ENCODE results near the gene RTCA.
"Not testable (repeated sequence)": the region's sequence is repeated elsewhere in the genome, so short reads cannot be mapped to it uniquely, and the experiment has no call there.

RTCA gene

GRCh38 chr1:100230765-100231164, 35.3 kb upstream of the RTCA start:
- Histone ChIP-seq H3F3A (ENCODE audit: insufficient read depth, low read length) (no peaks in the 10 kb centered on the region), H3K9me3 (ENCODE audit: low read length) (no peaks in the 10 kb centered on the region), H3K4me1 (ENCODE audit: insufficient read depth, low read length, severe bottlenecking) (no peaks in the 10 kb centered on the region), H3K9me2 (ENCODE audit: low read depth, low read length) (no peaks in the 10 kb centered on the region), H2AFZ (ENCODE audit: low read length) (no peak overlapping the region), H3K9ac (ENCODE audit: low read length) (no peak overlapping the region), H3K79me2 (ENCODE audit: insufficient read depth, low read length) (no peaks in the 10 kb centered on the region), H4K20me1 (ENCODE audit: insufficient read depth, low read length) (no peaks in the 10 kb centered on the region), H3K36me3 (ENCODE audit: insufficient read depth, low read length) (peaks cover 68% of the 10 kb centered on the region), H3K4me2 (ENCODE audit: low read length) (no peak overlapping the region), H3K27me3 (ENCODE audit: insufficient read depth, low read length) (no peaks in the 10 kb centered on the region), H3K4me3 (ENCODE audit: low read depth, low read length, poor library complexity, severe bottlenecking) (no peak overlapping the region), H3K27ac (ENCODE audit: low read depth, low read length, poor library complexity, severe bottlenecking) (no peak overlapping the region)
- no peak for TF ChIP-seq CTCF (IDR thresholded peaks at IDR 0.05; ENCODE audit: low read length)
- no peak for TF ChIP-seq EZH2 (IDR thresholded peaks at IDR 0.05; ENCODE audit: borderline replicate concordance, low read length)

- no peak for TF ChIP-seq EZH2 (IDR thresholded peaks at IDR 0.05; ENCODE audit: borderline replicate concordance, low read length)
- no peak for TF ChIP-seq CTCF (IDR thresholded peaks at IDR 0.05; ENCODE audit: low read length)
- Histone ChIP-seq H3K4me3 (ENCODE audit: low read depth, low read length, poor library complexity, severe bottlenecking) (no peak overlapping the region), H3F3A (ENCODE audit: insufficient read depth, low read length) (no peaks in the 10 kb centered on the region), H3K4me1 (ENCODE audit: insufficient read depth, low read length, severe bottlenecking) (no peaks in the 10 kb centered on the region), H3K27me3 (ENCODE audit: insufficient read depth, low read length) (no peaks in the 10 kb centered on the region), H3K79me2 (ENCODE audit: insufficient read depth, low read length) (no peaks in the 10 kb centered on the region), H2AFZ (ENCODE audit: low read length) (no peak overlapping the region), H4K20me1 (ENCODE audit: insufficient read depth, low read length) (no peaks in the 10 kb centered on the region), H3K9ac (ENCODE audit: low read length) (no peak overlapping the region), H3K27ac (ENCODE audit: low read depth, low read length, poor library complexity, severe bottlenecking) (no peak overlapping the region), H3K36me3 (ENCODE audit: insufficient read depth, low read length) (peaks cover 72% of the 10 kb centered on the region), H3K9me2 (ENCODE audit: low read depth, low read length) (no peaks in the 10 kb centered on the region), H3K9me3 (ENCODE audit: low read length) (no peaks in the 10 kb centered on the region), H3K4me2 (ENCODE audit: low read length) (no peak overlapping the region)
Measured at GRCh38 chr1:100231721-100232120, 34.3 kb upstream of the RTCA start.

GRCh38 chr1:100232156-100232555, 33.9 kb upstream of the RTCA start:
- peaks cover 76% of the 10 kb centered on the region for H3K36me3 ChIP-seq (ENCODE audit: insufficient read depth, low read length)
- no peaks in the 10 kb centered on the region for H4K20me1 ChIP-seq (ENCODE audit: insufficient read depth, low read length)
- H3K27ac ChIP-seq (ENCODE audit: low read depth, low read length, poor library complexity, severe bottlenecking): no peak overlapping the region
- H3F3A ChIP-seq (ENCODE audit: insufficient read depth, low read length): no peaks in the 10 kb centered on the region
- no peaks in the 10 kb centered on the region for H3K9me3 ChIP-seq (ENCODE audit: low read length)
- H3K4me1 ChIP-seq (ENCODE audit: insufficient read depth, low read length, severe bottlenecking): no peaks in the 10 kb centered on the region
- H3K79me2 ChIP-seq (ENCODE audit: insufficient read depth, low read length): no peaks in the 10 kb centered on the region
- no peaks in the 10 kb centered on the region for H3K27me3 ChIP-seq (ENCODE audit: insufficient read depth, low read length)
- no peak overlapping the region for H3K4me3 ChIP-seq (ENCODE audit: low read depth, low read length, poor library complexity, severe bottlenecking)
- H3K4me2 ChIP-seq (ENCODE audit: low read length): no peak overlapping the region
- no peaks in the 10 kb centered on the region for H3K9me2 ChIP-seq (ENCODE audit: low read depth, low read length)
- no peak overlapping the region for H3K9ac ChIP-seq (ENCODE audit: low read length)
- TF ChIP-seq EZH2 (IDR thresholded peaks at IDR 0.05; ENCODE audit: borderline replicate concordance, low read length) (no peak), CTCF (IDR thresholded peaks at IDR 0.05; ENCODE audit: low read length) (no peak)
- no peak overlapping the region for H2AFZ ChIP-seq (ENCODE audit: low read length)

GRCh38 chr1:100233566-100233965, 32.5 kb upstream of the RTCA start:
- H2AFZ ChIP-seq (ENCODE audit: low read length): not testable (repeated sequence)
- peaks cover 74% of the 10 kb centered on the region for H3K36me3 ChIP-seq (ENCODE audit: insufficient read depth, low read length)

More at GRCh38 chr1:100233566-100233965, 32.5 kb upstream of the RTCA start:
- H3K27ac ChIP-seq (ENCODE audit: low read depth, low read length, poor library complexity, severe bottlenecking); H3K9ac ChIP-seq (ENCODE audit: low read length); H3K4me1 ChIP-seq (ENCODE audit: insufficient read depth, low read length, severe bottlenecking); H3K9me3 ChIP-seq (ENCODE audit: low read length); H3K79me2 ChIP-seq (ENCODE audit: insufficient read depth, low read length); H3F3A ChIP-seq (ENCODE audit: insufficient read depth, low read length); H4K20me1 ChIP-seq (ENCODE audit: insufficient read depth, low read length); H3K4me2 ChIP-seq (ENCODE audit: low read length); H3K27me3 ChIP-seq (ENCODE audit: insufficient read depth, low read length); H3K9me2 ChIP-seq (ENCODE audit: low read depth, low read length); H3K4me3 ChIP-seq (ENCODE audit: low read depth, low read length, poor library complexity, severe bottlenecking): not testable (repeated sequence)
